Measurements from ENCODE around the gene QRFP. TPM values are rescaled to one million over a fixed set of nuclear protein-coding genes. Genes with fewer than 3 reads are reported as not detected.

The QRFP gene
- total and polyA plus RNA-seq, 2 of the 8 experiments (the other 6 are each of a cell fraction or from before 2014, with no cell fraction given): not detected

GRCh38 chr9:130934702-130935647 is 38.4 kb upstream of the QRFP start:
- peak overlapping the region; percentile 93; the same call in 1 of the 2 replicates for H2BK12ac ChIP-seq (ENCODE audit: low read depth, low read length)
- CTCF ChIA-PET (ENCODE audit: partially characterized antibody): interaction anchor here (1.0 to 7.8 kb wide), 9 partner anchors 10 to 163 kb away, joined by 3 to 38 read pairs (median 6); no protein-coding TSS in a partner anchor
- peaks cover 13% of the 10 kb centered on the region; the same call in 1 of the 2 replicates for H3K23me2 ChIP-seq (ENCODE audit: low read depth, low read length)
- H3K4me2 ChIP-seq (ENCODE audit: insufficient read depth in 1 of 2, low read depth in 2 of 2, low read length in 2 of 2): no peak overlapping the region
- no peaks in the 10 kb centered on the region for H3K9me3 ChIP-seq (ENCODE audit: insufficient read depth in 2 of 2, low read depth in 1 of 2, low read length in 1 of 2)
- H4K91ac ChIP-seq (replicated peaks; ENCODE audit: insufficient read length, low read length): no peak overlapping the region
- DNase-seq (ENCODE audit: low read depth in 1 of 2, low spot score in 2 of 2) (no peak), FAIRE-seq (no peak)
- H4K8ac ChIP-seq (ENCODE audit: extremely low read depth, insufficient read depth, low read length): no peak overlapping the region
- peaks cover 12 to 28% (median 23%) of the 10 kb centered on the region in 4 experiments for H3K27me3 ChIP-seq (replicated peaks in 1 of 4; ENCODE audit: control insufficient read depth in 3 of 4, extremely low read depth in 1 of 4, insufficient read depth in 3 of 4, low read length in 3 of 4)
- H3K79me1 ChIP-seq (ENCODE audit: low read depth, low read length): no peaks in the 10 kb centered on the region
- no peak overlapping the region for H2AFZ ChIP-seq (ENCODE audit: low read length)
- H3K18ac ChIP-seq (ENCODE audit: extremely low read depth, low read length): no peak overlapping the region; the same call in 1 of the 2 replicates
- H3K79me2 ChIP-seq (ENCODE audit: control insufficient read depth in 1 of 2, insufficient read depth in 2 of 2, low read length in 2 of 2): no peaks in the 10 kb centered on the region
- no peak overlapping the region for H3K56ac ChIP-seq (replicated peaks; ENCODE audit: insufficient read length, low read depth, low read length)
- H3K4me3 ChIP-seq (ENCODE audit: extremely low read depth in 1 of 4, insufficient read depth in 2 of 4, low read depth in 3 of 4, low read length in 4 of 4): no peak overlapping the region
- H3K36me3 ChIP-seq (ENCODE audit: control insufficient read depth in 2 of 4, insufficient read depth in 4 of 4, low read length in 3 of 4): no peaks in the 10 kb centered on the region; a peak in 1 of 8 replicates
- H3K4me1 ChIP-seq (replicated peaks in 1 of 4; ENCODE audit: control insufficient read depth in 3 of 4, insufficient read depth in 4 of 4, low read length in 3 of 4): peaks cover 8 to 48% (median 29%) of the 10 kb centered on the region in 4 experiments
- peak overlapping the region; percentile 89; the same call in 1 of the 2 replicates for H2AK5ac ChIP-seq (ENCODE audit: low read depth, low read length)
- WGBS, 2 experiments (ENCODE audit: extremely low coverage in 1 of 2, insufficient coverage in 1 of 2, insufficient read length in 1 of 2, insufficient replicate concordance in 2 of 2, low coverage in 1 of 2, low lambda C conversion rate in 2 of 2, missing lambda C conversion rate in 1 of 2): 77% methylated on average over 16 of the region's 16 CpGs; no CpG with 5 or more reads in 1 of the 2 experiments
- TF ChIP-seq EP300 (IDR thresholded peaks at IDR 0.05; ENCODE audit: borderline replicate concordance in 1 of 2, low read depth in 2 of 2, low read length in 2 of 2) (no peak), KDM1A (IDR thresholded peaks at IDR 0.05; ENCODE audit: borderline replicate concordance, low read length) (peak; percentile 95)
- peak overlapping the region; percentile 12 for H2BK120ac ChIP-seq (replicated peaks; ENCODE audit: low read depth, low read length)
- POLR2A ChIA-PET (ENCODE audit: partially characterized antibody): interaction anchor here (1.2 to 1.5 kb wide), 4 partner anchors 10 to 35 kb away, joined by 3 to 5 read pairs (median 4); no protein-coding TSS in a partner anchor
- H4K20me1 ChIP-seq (replicated peaks in 1 of 2; ENCODE audit: control insufficient read depth in 1 of 2, insufficient read depth in 2 of 2, low read length in 2 of 2): peaks cover 0 to 2% of the 10 kb centered on the region in 2 experiments
- no peak overlapping the region for H3K27ac ChIP-seq (ENCODE audit: low read depth, low read length)
- peak overlapping the region; percentile 24; the same call in 1 of the 2 replicates for H2BK15ac ChIP-seq (ENCODE audit: low read length)
- H2BK20ac ChIP-seq (ENCODE audit: low read length): 0 out of 2 replicates have a peak overlapping the region, but pooled peaks have one; percentile 72
- no peak overlapping the region for H4K5ac ChIP-seq (ENCODE audit: insufficient read length, low read depth, low read length)
- H3K23ac ChIP-seq (ENCODE audit: insufficient read length): no peak overlapping the region
- H3K4ac ChIP-seq (replicated peaks; ENCODE audit: insufficient read length, low read depth, low read length): no peak overlapping the region
- H3K9ac ChIP-seq (replicated peaks in 1 of 4; ENCODE audit: extremely low read depth in 1 of 4, low read depth in 3 of 4, low read length in 3 of 4): no peak overlapping the region
- H3K14ac ChIP-seq (ENCODE audit: insufficient read length): no peak overlapping the region
- H2BK5ac ChIP-seq (ENCODE audit: low read depth, low read length): peak overlapping the region; percentile 30; the same call in 1 of the 2 replicates

Measured in H1 (cell line).